Neural crest cell (in vitro differentiated cells): Measurements from ENCODE around the gene CAMK4. TPM values are rescaled to one million over a fixed set of nuclear protein-coding genes. Genes with fewer than 3 reads are reported as not detected.

Experiments
- DNase-seq: peaks from one replicate; pipeline ENCODE4 v3.0.0; 2021; ENCODE audit warnings: low read depth, mixed read lengths, low spot score
- H3K27ac Mint-ChIP-seq: one replicate; pipeline ENCODE4 v1.8.0; 2021; ENCODE audit warnings: mild to moderate bottlenecking, mixed read lengths; ENCODE audit not compliant: unreplicated experiment
- H3K27me3 Mint-ChIP-seq: 2 replicates; pipeline ENCODE4 v1.8.0; 2021; ENCODE audit warnings: low read depth, mild to moderate bottlenecking, mixed read lengths
- H3K36me3 Mint-ChIP-seq: 2 replicates; pipeline ENCODE4 v1.8.0; 2021; ENCODE audit warnings: low read depth, mild to moderate bottlenecking, mixed read lengths
- H3K4me1 Mint-ChIP-seq: 2 replicates; pipeline ENCODE4 v1.8.0; 2021; ENCODE audit warnings: mixed read lengths
- H3K4me3 Mint-ChIP-seq: one replicate; pipeline ENCODE4 v1.8.0; 2021; ENCODE audit warnings: mild to moderate bottlenecking, mixed read lengths
- H3K9me3 Mint-ChIP-seq: 2 replicates; pipeline ENCODE4 v1.8.0; 2021; ENCODE audit warnings: mixed read lengths
- total RNA-seq: library from RNA; stranded (reverse); gene quantifications from 2 replicates; pipeline ENCODE4 v1.2.1, GENCODE V29; 2021
- TF ChIP-seq, protein P1 (sequence below): fragments of 200-600 bp; sonication (generic); conservative IDR thresholded peaks from 2 replicates; pipeline ENCODE4 v1.5.0; 2021; ENCODE audit warnings: antibody characterized with exemption, mild to moderate bottlenecking

CAMK4 gene
- total RNA-seq, 1 donor from 2014 or later = 9.4 TPM

- Mint-ChIP-seq H3K27me3 (peaks cover 2% of the 10 kb centered on the region), H3K4me3 (no peak overlapping the region), H3K9me3 (no peaks in the 10 kb centered on the region), H3K36me3 (no peaks in the 10 kb centered on the region), H3K4me1 (no peaks in the 10 kb centered on the region), H3K27ac (no peak overlapping the region)
- TF ChIP-seq, protein P1, sequence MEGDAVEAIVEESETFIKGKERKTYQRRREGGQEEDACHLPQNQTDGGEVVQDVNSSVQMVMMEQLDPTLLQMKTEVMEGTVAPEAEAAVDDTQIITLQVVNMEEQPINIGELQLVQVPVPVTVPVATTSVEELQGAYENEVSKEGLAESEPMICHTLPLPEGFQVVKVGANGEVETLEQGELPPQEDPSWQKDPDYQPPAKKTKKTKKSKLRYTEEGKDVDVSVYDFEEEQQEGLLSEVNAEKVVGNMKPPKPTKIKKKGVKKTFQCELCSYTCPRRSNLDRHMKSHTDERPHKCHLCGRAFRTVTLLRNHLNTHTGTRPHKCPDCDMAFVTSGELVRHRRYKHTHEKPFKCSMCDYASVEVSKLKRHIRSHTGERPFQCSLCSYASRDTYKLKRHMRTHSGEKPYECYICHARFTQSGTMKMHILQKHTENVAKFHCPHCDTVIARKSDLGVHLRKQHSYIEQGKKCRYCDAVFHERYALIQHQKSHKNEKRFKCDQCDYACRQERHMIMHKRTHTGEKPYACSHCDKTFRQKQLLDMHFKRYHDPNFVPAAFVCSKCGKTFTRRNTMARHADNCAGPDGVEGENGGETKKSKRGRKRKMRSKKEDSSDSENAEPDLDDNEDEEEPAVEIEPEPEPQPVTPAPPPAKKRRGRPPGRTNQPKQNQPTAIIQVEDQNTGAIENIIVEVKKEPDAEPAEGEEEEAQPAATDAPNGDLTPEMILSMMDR = no peak
- no peak for DNase-seq
These were observed 14.4 kb downstream of the CAMK4 start for GRCh38 chr5:111238431-111239225.

DNA sequence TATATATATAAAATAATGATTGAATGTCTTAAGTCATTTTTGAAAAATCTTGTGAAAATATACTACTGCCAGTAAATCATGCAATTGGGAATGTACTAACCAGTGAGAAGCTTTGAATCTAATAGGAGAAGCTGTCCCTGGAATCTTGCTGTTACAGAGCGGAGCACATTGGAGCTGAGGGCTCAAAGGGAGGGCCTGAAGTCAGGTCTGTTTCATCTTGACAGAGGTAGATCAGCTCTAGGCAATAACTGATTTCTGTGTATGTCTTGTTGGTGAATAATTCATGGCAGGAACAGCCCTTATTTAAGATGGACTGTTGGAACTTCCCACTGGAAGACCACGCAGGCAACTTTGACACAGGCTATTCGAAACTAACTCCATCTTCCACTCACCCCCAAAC, 17.5 kb downstream of the CAMK4 start:
- Mint-ChIP-seq H3K27ac (no peak overlapping the region), H3K27me3 (peaks cover 2% of the 10 kb centered on the region), H3K36me3 (no peaks in the 10 kb centered on the region), H3K9me3 (no peaks in the 10 kb centered on the region), H3K4me1 (no peaks in the 10 kb centered on the region), H3K4me3 (no peak overlapping the region)
- TF ChIP-seq, protein P1 = no peak
- DNase-seq = no peak

- H3K27me3 Mint-ChIP-seq = peaks cover 2% of the 10 kb centered on the region
- TF ChIP-seq, protein P1 = no peak
- no peak for DNase-seq
- no peaks in the 10 kb centered on the region for H3K4me1 Mint-ChIP-seq
- H3K36me3 Mint-ChIP-seq = no peaks in the 10 kb centered on the region
- no peak overlapping the region for H3K4me3 Mint-ChIP-seq
- no peak overlapping the region for H3K27ac Mint-ChIP-seq
- no peaks in the 10 kb centered on the region for H3K9me3 Mint-ChIP-seq
These were observed 18.4 kb downstream of the CAMK4 start for GRCh38 chr5:111242606-111243005.

DNA sequence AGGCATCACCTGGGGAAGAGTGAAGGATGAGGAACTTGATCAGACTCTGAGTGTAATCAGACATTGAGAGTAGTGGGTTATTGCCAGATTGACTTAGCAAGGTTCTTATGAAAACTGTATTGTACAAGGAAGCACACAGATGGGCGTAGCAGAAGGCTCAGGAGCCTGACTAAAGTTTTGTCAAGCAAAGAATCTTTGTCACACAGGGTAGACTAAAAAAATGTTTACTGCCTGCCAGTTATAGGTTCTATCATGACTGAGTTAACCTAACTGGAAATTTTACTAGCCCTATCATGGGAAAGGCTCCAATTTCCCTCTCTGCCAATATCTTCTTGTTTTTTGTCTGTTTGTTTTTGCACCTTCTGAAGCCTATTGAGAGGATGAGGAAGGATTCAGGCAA, 19.1 kb downstream of the CAMK4 start:
- no peaks in the 10 kb centered on the region for H3K9me3 Mint-ChIP-seq
- no peak overlapping the region for H3K4me3 Mint-ChIP-seq
- no peaks in the 10 kb centered on the region for H3K36me3 Mint-ChIP-seq
- DNase-seq = no peak
- H3K27ac Mint-ChIP-seq = no peak overlapping the region
- no peaks in the 10 kb centered on the region for H3K4me1 Mint-ChIP-seq
- peaks cover 2% of the 10 kb centered on the region for H3K27me3 Mint-ChIP-seq
- TF ChIP-seq, protein P1 = no peak

DNA sequence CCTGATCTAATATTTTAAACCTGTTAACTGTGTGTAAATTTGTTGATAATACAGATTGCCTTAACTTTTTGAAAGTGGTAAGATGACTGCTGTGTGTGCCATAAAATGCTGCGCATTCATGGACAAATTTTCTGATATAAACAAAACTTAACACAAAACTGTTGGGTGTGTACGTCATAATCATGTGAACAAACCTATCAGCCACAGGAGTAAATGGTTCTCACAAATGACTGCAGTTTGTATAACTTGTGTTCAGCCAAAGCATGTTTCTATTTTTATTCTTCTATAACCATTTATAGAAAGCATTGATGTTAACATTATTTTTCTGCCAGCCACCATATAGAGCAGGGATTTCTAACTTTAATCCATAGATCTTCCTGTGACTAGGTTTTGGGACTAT, 21.5 kb downstream of the CAMK4 start:
- peaks cover 2% of the 10 kb centered on the region for H3K27me3 Mint-ChIP-seq
- no peak overlapping the region for H3K27ac Mint-ChIP-seq
- DNase-seq = no peak
- no peak overlapping the region for H3K4me3 Mint-ChIP-seq
- TF ChIP-seq, protein P1 = no peak
- no peaks in the 10 kb centered on the region for H3K4me1 Mint-ChIP-seq
- H3K36me3 Mint-ChIP-seq = no peaks in the 10 kb centered on the region
- no peaks in the 10 kb centered on the region for H3K9me3 Mint-ChIP-seq
